GM19372 (cell line): ENCODE measurements around the gene G6PD.
"Not testable (repeated sequence)": the region's sequence is repeated elsewhere in the genome, so short reads cannot be mapped to it uniquely, and the experiment has no call there.

Experiments used
- ATAC-seq: cut with Tn5 transposase; IDR thresholded peaks from one replicate; pipeline ENCODE4 v1.9.1; 2021; ENCODE audit warnings: mild to moderate bottlenecking, low read depth, moderate library complexity; ENCODE audit not compliant: unreplicated experiment

G6PD gene

GRCh38 chrX:154515966-154516655, 30.5 kb downstream of the G6PD start, which contains the start of gene FAM3A:
Gene FAM3A, minus strand, starts transcription at chrX:154516232. Its CDS starts 460 bp downstream, at chrX:154515772.
- ATAC-seq: peak; percentile 84

GRCh38 chrX:154515090-154515965, 31.3 kb downstream of the G6PD start:
- ATAC-seq: peak; percentile 11

GRCh38 chrX:154513716-154514115, 32.9 kb downstream of the G6PD start:
- no peak for ATAC-seq

- ATAC-seq: no peak
Observed at GRCh38 chrX:154512879-154513553, 33.6 kb downstream of the G6PD start.

- no peak for ATAC-seq
Observed at GRCh38 chrX:154511761-154512160, 34.9 kb downstream of the G6PD start.

GRCh38 chrX:154509455-154509854, 37.2 kb downstream of the G6PD start:
- ATAC-seq: no peak

- no peak for ATAC-seq
Observed at GRCh38 chrX:154508384-154508745, 38.3 kb downstream of the G6PD start.

GRCh38 chrX:154507673-154508383, 38.8 kb downstream of the G6PD start:
- no peak for ATAC-seq

- no peak for ATAC-seq
Observed at GRCh38 chrX:154506483-154507332, 39.9 kb downstream of the G6PD start.

GRCh38 chrX:154505734-154506133, 40.9 kb downstream of the G6PD start:
- ATAC-seq: no peak

GRCh38 chrX:154502989-154503388, 43.7 kb downstream of the G6PD start:
- no peak for ATAC-seq

- no peak for ATAC-seq
Observed at GRCh38 chrX:154502098-154502497, 44.5 kb downstream of the G6PD start.

GRCh38 chrX:154501423-154501822, 45.2 kb downstream of the G6PD start:
- not testable (repeated sequence) for ATAC-seq

GRCh38 chrX:154496591-154497137, 50.0 kb downstream of the G6PD start:
- ATAC-seq: not testable (repeated sequence)

GRCh38 chrX:154495472-154495922, 51.1 kb downstream of the G6PD start:
- no peak for ATAC-seq

- no peak for ATAC-seq
Observed at GRCh38 chrX:154494715-154495114, 51.9 kb downstream of the G6PD start.

- ATAC-seq: peak; percentile 77
Observed at GRCh38 chrX:154490414-154491083, 56.1 kb downstream of the G6PD start, which contains the start of gene SLC10A3. Gene SLC10A3, minus strand, starts transcription at chrX:154490629. Its CDS starts 1,689 bp downstream, at chrX:154488940.

- peak; percentile 21 for ATAC-seq
Observed at GRCh38 chrX:154490021-154490413, 56.6 kb downstream of the G6PD start.

GRCh38 chrX:154489182-154489581, 57.5 kb downstream of the G6PD start:
- no peak for ATAC-seq
